Measurements from ENCODE around the gene DAPK3.

Gene DAPK3

DNA sequence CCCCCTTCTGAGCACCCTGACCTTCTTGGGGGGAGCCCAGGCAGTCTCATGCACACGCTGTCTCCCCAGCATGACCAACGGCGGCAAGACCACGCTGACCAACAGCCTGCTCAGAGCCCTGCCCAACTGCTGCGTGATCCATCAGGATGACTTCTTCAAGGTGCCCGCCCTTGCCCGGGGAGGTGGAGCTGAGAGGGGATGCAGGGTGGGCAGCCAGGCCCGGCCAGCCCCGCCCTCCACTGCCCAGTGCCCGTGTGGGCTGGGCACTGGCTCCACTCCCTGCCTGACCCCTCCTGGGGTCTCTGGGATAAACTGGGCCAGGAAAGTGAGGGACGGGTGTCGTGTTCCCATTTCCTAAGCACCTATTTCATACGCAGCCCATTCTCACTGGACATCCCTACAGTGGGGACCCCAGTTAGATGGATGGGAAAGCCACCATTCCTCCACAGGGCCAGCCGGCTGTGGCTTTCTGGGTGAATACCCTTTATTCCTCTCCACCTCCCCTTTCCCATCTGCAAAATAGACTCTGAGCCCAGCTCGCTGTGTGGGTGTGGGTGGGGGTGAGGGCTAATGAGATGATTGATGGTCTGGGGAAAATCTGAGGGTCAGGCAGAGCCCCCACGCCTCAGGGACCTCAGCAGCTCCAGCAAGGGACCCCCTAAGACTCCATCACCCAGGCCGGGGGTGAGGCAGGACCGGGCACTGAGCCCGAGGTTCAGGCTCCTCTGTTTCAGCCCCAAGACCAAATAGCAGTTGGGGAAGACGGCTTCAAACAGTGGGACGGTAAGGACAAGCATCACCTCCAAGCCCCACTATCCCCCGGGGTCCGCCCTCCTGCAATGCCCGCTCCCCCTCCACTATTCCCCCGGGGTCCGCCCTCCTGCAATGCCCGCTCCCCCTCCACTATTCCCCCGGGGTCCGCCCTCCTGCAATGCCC is 34.1 kb downstream of the DAPK3 start (continued):
- TF ChIP-seq CREB5 (CRISPR knock-in tag; IDR thresholded peaks at IDR 0.05; ENCODE audit: low read depth) (no peak), RARB (CRISPR knock-in tag; IDR thresholded peaks at IDR 0.05) (no peak), TOX (CRISPR knock-in tag; IDR thresholded peaks at IDR 0.05; ENCODE audit: borderline replicate concordance) (no peak)

GRCh38 chr19:3932931-3933810 is 37.7 kb downstream of the DAPK3 start, which contains the start of gene NMRK2:
Gene NMRK2 (plus strand): TSS chr19:3933069. CDS start chr19:3933672, 603 bp downstream.
- ATAC-seq = no peak; the same call in 2 of the 3 replicates
- TF ChIP-seq RARB (CRISPR knock-in tag; IDR thresholded peaks at IDR 0.05) (no peak), SNAI2 (CRISPR knock-in tag; IDR thresholded peaks at IDR 0.05) (no peak), TCF4 (CRISPR knock-in tag; IDR thresholded peaks at IDR 0.05; ENCODE audit: borderline replicate concordance) (no peak), ZNF565 (CRISPR knock-in tag; conservative IDR thresholded peaks at IDR 0.05; ENCODE audit: low read depth) (no peak), ZFP3 (CRISPR knock-in tag; IDR thresholded peaks at IDR 0.05) (no peak), TSHZ2 (CRISPR knock-in tag; IDR thresholded peaks at IDR 0.05) (no peak), ZFP30 (CRISPR knock-in tag; IDR thresholded peaks at IDR 0.05) (no peak), ZC3H10 (CRISPR knock-in tag; IDR thresholded peaks at IDR 0.05) (no peak), OSR1 (CRISPR knock-in tag; IDR thresholded peaks at IDR 0.05) (no peak)

- TF ChIP-seq, protein P1, sequence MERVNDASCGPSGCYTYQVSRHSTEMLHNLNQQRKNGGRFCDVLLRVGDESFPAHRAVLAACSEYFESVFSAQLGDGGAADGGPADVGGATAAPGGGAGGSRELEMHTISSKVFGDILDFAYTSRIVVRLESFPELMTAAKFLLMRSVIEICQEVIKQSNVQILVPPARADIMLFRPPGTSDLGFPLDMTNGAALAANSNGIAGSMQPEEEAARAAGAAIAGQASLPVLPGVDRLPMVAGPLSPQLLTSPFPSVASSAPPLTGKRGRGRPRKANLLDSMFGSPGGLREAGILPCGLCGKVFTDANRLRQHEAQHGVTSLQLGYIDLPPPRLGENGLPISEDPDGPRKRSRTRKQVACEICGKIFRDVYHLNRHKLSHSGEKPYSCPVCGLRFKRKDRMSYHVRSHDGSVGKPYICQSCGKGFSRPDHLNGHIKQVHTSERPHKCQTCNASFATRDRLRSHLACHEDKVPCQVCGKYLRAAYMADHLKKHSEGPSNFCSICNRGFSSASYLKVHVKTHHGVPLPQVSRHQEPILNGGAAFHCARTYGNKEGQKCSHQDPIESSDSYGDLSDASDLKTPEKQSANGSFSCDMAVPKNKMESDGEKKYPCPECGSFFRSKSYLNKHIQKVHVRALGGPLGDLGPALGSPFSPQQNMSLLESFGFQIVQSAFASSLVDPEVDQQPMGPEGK (CRISPR knock-in tag; IDR thresholded peaks at IDR 0.05; ENCODE audit: borderline replicate concordance) = no peak
- TF ChIP-seq GLIS3 (CRISPR knock-in tag; IDR thresholded peaks at IDR 0.05) = no peak
- TF ChIP-seq ARNTL (CRISPR knock-in tag; IDR thresholded peaks at IDR 0.05; ENCODE audit: borderline replicate concordance, low read depth) = no peak
- TF ChIP-seq OSR1 (CRISPR knock-in tag; IDR thresholded peaks at IDR 0.05) = no peak
- TF ChIP-seq ZFP30 (CRISPR knock-in tag; IDR thresholded peaks at IDR 0.05) = no peak
- TF ChIP-seq ZNF565 (CRISPR knock-in tag; conservative IDR thresholded peaks at IDR 0.05; ENCODE audit: low read depth) = no peak
- no peak for TF ChIP-seq ZC3H10 (CRISPR knock-in tag; IDR thresholded peaks at IDR 0.05)
- no peak for TF ChIP-seq TOX (CRISPR knock-in tag; IDR thresholded peaks at IDR 0.05; ENCODE audit: borderline replicate concordance)
- no peak for TF ChIP-seq SNAI2 (CRISPR knock-in tag; IDR thresholded peaks at IDR 0.05)
- TF ChIP-seq, protein P2, sequence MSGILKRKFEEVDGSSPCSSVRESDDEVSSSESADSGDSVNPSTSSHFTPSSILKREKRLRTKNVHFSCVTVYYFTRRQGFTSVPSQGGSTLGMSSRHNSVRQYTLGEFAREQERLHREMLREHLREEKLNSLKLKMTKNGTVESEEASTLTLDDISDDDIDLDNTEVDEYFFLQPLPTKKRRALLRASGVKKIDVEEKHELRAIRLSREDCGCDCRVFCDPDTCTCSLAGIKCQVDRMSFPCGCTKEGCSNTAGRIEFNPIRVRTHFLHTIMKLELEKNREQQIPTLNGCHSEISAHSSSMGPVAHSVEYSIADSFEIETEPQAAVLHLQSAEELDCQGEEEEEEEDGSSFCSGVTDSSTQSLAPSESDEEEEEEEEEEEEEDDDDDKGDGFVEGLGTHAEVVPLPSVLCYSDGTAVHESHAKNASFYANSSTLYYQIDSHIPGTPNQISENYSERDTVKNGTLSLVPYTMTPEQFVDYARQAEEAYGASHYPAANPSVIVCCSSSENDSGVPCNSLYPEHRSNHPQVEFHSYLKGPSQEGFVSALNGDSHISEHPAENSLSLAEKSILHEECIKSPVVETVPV (CRISPR knock-in tag; IDR thresholded peaks at IDR 0.05) = no peak
- no peak for TF ChIP-seq TSHZ2 (CRISPR knock-in tag; IDR thresholded peaks at IDR 0.05)
- TF ChIP-seq BACH2 (CRISPR knock-in tag; IDR thresholded peaks at IDR 0.05; ENCODE audit: borderline replicate concordance) = no peak
- no peak for TF ChIP-seq ZNF8 (CRISPR knock-in tag; IDR thresholded peaks at IDR 0.05)
- TF ChIP-seq ZNF70 (CRISPR knock-in tag; IDR thresholded peaks at IDR 0.05) = no peak
- no peak for TF ChIP-seq PPARA (CRISPR knock-in tag; IDR thresholded peaks at IDR 0.05; ENCODE audit: borderline replicate concordance)
- TF ChIP-seq ISL1 (CRISPR knock-in tag; IDR thresholded peaks at IDR 0.05) = no peak
- TF ChIP-seq POU6F1 (CRISPR knock-in tag; IDR thresholded peaks at IDR 0.05; ENCODE audit: borderline replicate concordance, low read depth) = no peak
- TF ChIP-seq TCF4 (CRISPR knock-in tag; IDR thresholded peaks at IDR 0.05; ENCODE audit: borderline replicate concordance) = no peak
- TF ChIP-seq ESRRG (CRISPR knock-in tag; IDR thresholded peaks at IDR 0.05) = no peak
- no peak for ATAC-seq
Measured at GRCh38 chr19:3931041-3931440, 39.9 kb downstream of the DAPK3 start.
